ENCODE results near the gene ATP6V0E2. TPM values are rescaled to one million over a fixed set of nuclear protein-coding genes. Genes with fewer than 3 reads are reported as not detected.

Gene ATP6V0E2
- total RNA-seq, 4 donors from 2014 or later: 20.1 to 35.6 (median 30.7) TPM

DNA sequence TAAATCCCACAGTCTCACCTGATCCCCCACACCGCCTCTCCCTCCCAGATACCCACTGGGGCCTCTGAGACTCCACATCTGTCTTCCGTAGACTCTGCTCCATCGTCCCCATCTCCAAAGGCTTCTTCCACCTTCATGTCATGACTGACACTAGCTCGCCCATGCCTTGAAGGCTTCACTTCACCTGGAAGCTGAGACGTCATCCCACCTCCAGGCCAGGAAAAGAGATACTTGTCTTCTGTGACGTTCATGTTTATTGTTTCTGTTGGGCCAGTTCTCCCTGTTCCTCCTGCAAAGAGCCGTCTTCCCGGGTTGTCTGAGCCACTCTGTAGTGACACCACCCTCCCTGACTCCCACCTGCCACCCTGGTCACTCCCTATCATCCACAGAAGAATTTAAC, 39.2 kb upstream of the ATP6V0E2 start:
- H3K9me3 ChIP-seq: no peaks in the 10 kb centered on the region
- peaks cover 31% of the 10 kb centered on the region for H3K27me3 ChIP-seq
- 83 to 89% methylated on average over 8 of the region's 8 CpGs for WGBS, 2 donors (ENCODE audit: low coverage in 1 of 2)
- H3K36me3 ChIP-seq: no peaks in the 10 kb centered on the region
- TF ChIP-seq EP300 (IDR thresholded peaks at IDR 0.05): no peak
- TF ChIP-seq POLR2A (IDR thresholded peaks at IDR 0.05): no peak
- TF ChIP-seq, protein P1, sequence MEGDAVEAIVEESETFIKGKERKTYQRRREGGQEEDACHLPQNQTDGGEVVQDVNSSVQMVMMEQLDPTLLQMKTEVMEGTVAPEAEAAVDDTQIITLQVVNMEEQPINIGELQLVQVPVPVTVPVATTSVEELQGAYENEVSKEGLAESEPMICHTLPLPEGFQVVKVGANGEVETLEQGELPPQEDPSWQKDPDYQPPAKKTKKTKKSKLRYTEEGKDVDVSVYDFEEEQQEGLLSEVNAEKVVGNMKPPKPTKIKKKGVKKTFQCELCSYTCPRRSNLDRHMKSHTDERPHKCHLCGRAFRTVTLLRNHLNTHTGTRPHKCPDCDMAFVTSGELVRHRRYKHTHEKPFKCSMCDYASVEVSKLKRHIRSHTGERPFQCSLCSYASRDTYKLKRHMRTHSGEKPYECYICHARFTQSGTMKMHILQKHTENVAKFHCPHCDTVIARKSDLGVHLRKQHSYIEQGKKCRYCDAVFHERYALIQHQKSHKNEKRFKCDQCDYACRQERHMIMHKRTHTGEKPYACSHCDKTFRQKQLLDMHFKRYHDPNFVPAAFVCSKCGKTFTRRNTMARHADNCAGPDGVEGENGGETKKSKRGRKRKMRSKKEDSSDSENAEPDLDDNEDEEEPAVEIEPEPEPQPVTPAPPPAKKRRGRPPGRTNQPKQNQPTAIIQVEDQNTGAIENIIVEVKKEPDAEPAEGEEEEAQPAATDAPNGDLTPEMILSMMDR (IDR thresholded peaks at IDR 0.05): no peak
- ATAC-seq: no peak
- peaks cover 0 to 16% (median 4%) of the 10 kb centered on the region in 3 donors for H3K4me1 ChIP-seq
- H3K4me3 ChIP-seq: no peak overlapping the region
- H3K27ac ChIP-seq: no peak overlapping the region

DNA sequence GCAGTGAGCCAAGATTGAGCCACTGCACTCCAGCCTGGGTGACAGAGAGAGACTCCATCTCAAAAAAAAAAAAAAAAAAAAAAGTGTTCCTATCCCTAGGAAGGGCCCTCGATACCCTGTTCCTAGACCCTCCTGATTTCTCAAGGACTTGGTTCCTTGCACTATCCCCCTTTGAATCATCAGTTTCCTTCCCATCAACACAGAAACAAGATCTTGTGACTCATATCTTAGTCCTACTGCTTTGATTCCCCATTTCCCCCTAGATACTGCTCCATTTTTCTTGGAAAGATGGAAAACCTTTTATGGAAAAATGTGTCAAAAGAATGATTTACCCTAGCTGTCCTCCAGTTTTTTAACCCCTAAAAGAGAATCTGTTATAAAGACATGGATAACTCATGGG, 37.3 kb upstream of the ATP6V0E2 start:
- WGBS, 2 donors (ENCODE audit: low coverage in 1 of 2): 58 to 62% methylated on average over 1 of the region's 1 CpG
- no peaks in the 10 kb centered on the region for H3K36me3 ChIP-seq
- H3K9me3 ChIP-seq: no peaks in the 10 kb centered on the region
- H3K27me3 ChIP-seq: peaks cover 19% of the 10 kb centered on the region
- no peak overlapping the region for H3K27ac ChIP-seq
- TF ChIP-seq, protein P1 (IDR thresholded peaks at IDR 0.05): no peak
- TF ChIP-seq EP300 (IDR thresholded peaks at IDR 0.05) (no peak), POLR2A (IDR thresholded peaks at IDR 0.05) (no peak)
- H3K4me3 ChIP-seq: no peak overlapping the region
- H3K4me1 ChIP-seq: peaks cover 0 to 19% (median 4%) of the 10 kb centered on the region in 3 donors
- no peak for ATAC-seq

DNA sequence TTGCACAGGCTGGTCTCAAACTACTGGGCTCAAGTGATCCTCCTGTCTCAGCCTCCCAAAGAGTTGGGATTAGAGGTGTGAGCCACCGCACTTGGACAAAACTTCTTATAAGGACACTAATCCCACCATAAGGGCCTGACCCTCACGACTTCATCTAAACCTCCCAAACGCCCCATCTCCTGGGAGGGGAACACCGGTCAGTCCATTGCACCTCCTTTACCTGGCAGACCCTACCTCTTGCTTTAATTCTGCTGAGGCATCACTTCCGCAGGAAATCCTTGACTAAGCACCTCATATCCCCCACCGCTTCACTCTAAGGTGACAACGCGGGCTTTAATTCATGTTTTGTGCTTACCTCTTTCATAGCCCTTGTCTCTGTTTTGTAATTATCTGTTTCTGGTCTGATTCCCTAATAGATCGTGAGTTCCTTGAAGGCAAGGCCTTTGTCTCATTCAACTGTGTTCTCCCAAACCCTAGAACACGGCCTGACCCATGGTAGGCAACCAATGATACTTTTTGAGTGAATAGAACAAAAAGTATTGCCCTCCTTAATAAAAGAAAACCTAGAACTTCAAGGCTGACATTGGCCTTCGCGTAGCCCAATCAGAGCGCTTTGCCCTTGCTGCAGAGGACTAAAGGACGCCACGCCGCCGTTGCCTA, 36.1 kb upstream of the ATP6V0E2 start:
- WGBS, 2 donors (ENCODE audit: low coverage in 1 of 2): 52% methylated on average over 10 of the region's 17 CpGs; no CpG with 5 or more reads in 1 of the 2 donors
- peak overlapping the region in 1 of 2 donors; percentile 96 for H3K4me3 ChIP-seq
- no peak for TF ChIP-seq POLR2A (IDR thresholded peaks at IDR 0.05)
- TF ChIP-seq, protein P1 (IDR thresholded peaks at IDR 0.05): no peak

DNA sequence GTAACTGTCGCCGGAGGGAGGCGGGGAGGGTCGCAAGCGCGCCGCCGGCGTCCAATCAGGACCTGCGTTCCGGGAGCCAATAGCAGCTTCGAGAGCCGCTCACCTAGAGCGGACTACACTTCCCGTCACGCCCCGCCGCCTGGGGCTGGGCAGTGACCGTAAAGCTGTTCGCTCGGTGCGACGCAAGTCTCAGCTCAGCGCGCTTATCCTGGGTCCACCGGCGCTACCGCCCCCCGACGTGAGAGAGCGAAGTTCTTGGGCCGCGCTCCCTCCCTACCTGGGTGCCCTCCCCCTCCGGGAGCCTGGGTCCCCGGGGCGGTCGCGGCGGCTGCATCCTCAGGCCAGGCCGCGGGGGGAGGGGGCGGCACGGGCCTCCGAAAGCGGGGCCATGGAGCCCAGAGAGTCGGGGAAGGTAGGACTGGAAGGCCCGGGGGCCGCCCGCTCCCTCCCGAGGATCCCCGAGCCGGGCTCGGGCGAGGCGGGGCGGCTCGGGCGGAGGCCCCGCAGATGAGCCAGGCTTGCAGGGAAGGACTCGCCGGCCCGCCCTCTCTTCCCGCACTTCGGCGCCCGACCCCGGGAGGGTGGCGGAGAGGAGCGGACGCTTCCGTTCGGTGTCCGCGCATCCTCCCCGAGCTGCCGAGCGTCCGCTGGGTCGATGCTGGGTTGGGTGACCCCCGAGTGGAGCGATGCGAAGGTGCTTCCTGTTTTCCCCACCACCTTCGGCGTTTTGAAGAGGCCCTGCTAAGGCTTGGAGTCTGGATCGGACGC, 35.4 kb upstream of the ATP6V0E2 start, which contains the start of gene ZNF862:
Gene ZNF862 (plus strand): TSS at position 152 of the 768 bp plus-strand sequence. CDS start 237 bp downstream, at position 389.
- Histone ChIP-seq H3K27ac (peak within 1 kb of the TSS; percentile 84 to 96 (median 94)), H3K9me3 (no peaks in the 10 kb centered on the region), H3K4me3 (peak within 1 kb of the TSS; percentile 76 to 96), H3K4me1 (peaks cover 0 to 19% (median 4%) of the 10 kb centered on the region in 3 donors), H3K36me3 (no peaks in the 10 kb centered on the region), H3K27me3 (peaks cover 4% of the 10 kb centered on the region)
- WGBS, 2 donors (ENCODE audit: low coverage in 1 of 2): no CpG with 5 or more reads among the region's 86 CpGs
- TF ChIP-seq EP300 (IDR thresholded peaks at IDR 0.05): no peak
- TF ChIP-seq POLR2AphosphoS5 (IDR thresholded peaks at IDR 0.05): peak; percentile 84
- peak; percentile 63 to 71 for TF ChIP-seq POLR2A (IDR thresholded peaks at IDR 0.05)
- TF ChIP-seq, protein P1 (IDR thresholded peaks at IDR 0.05): peak in 2 of 4 experiments; percentile 8 to 32
- ATAC-seq: peak; percentile 99

More for the DNA sequence above, 36.1 kb upstream of the ATP6V0E2 start:
- Histone ChIP-seq H3K27ac (peak overlapping the region in 3 of 4 donors; percentile 31 to 95 (median 42)), H3K4me1 (peaks cover 0 to 19% (median 4%) of the 10 kb centered on the region in 3 donors), H3K9me3 (no peaks in the 10 kb centered on the region), H3K27me3 (peaks cover 9% of the 10 kb centered on the region), H3K36me3 (no peaks in the 10 kb centered on the region)
- no peak for ATAC-seq

All from gastroesophageal sphincter (tissue), 4 donors.